ENCODE measurements around the gene CHID1.

CHID1 gene

DNA sequence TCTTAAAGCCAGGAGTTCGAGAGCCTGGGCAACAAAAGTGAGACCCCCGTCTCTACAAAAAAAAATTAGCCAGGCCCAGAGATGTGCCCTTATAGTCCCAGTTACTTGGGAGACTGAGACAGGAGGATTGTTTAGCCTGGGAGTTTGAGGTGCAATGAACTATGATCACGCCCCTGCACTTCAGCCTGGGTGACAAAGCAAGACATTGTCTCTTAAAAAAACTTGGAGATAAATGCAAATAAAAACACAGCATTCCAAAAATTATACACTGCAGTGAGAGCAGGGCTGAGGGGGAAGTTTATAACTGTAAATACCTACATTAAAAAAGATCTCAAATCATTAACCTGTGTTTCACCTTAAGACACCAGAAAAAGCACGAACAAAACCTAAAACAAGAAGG is 37.1 kb upstream of the CHID1 start:
- ChIA-PET POLR2A (no interaction called here), CTCF (interaction anchor here (1.4 to 3.1 kb wide), 2 partner anchors 8 to 25 kb away, joined by 5 to 8 read pairs; no protein-coding TSS in a partner anchor)
- no peak for TF ChIP-seq CTCF (IDR thresholded peaks at IDR 0.05; ENCODE audit: insufficient read depth, low read length, missing control alignments)
- H3K4me3 ChIP-seq (ENCODE audit: low read depth, low read length): no peak overlapping the region
- no peak for DNase-seq (ENCODE audit: low read depth, low spot score)

DNA sequence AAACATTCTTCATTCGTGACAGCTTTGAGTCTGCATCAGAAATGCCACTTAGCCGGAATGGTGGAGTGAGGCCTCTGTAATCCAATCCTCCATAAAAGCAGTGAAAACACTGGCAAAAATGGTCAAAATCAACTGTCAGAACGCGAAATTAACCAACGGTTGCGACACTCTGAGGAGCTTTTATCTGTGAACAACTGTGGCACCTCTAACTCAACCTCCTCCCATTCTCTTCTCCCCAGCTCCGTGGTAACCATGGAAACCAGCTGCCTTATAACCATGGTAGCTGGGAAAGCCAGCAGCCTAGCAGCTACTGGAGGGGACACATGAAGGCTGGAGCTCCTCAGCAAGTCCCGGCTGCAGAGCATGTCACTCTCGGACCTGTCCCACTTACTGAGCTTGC is 35.4 kb upstream of the CHID1 start:
- no peak for TF ChIP-seq CTCF (IDR thresholded peaks at IDR 0.05; ENCODE audit: insufficient read depth, low read length, missing control alignments)
- CTCF ChIA-PET: interaction anchor here (1.6 to 3.1 kb wide), 3 partner anchors 11 to 24 kb away, joined by 3 to 8 read pairs (median 8); partner anchors contain the start of gene AP2A2
- POLR2A ChIA-PET: no interaction called here
- no peak overlapping the region for H3K4me3 ChIP-seq (ENCODE audit: low read depth, low read length)
- DNase-seq (ENCODE audit: low read depth, low spot score): no peak

DNA sequence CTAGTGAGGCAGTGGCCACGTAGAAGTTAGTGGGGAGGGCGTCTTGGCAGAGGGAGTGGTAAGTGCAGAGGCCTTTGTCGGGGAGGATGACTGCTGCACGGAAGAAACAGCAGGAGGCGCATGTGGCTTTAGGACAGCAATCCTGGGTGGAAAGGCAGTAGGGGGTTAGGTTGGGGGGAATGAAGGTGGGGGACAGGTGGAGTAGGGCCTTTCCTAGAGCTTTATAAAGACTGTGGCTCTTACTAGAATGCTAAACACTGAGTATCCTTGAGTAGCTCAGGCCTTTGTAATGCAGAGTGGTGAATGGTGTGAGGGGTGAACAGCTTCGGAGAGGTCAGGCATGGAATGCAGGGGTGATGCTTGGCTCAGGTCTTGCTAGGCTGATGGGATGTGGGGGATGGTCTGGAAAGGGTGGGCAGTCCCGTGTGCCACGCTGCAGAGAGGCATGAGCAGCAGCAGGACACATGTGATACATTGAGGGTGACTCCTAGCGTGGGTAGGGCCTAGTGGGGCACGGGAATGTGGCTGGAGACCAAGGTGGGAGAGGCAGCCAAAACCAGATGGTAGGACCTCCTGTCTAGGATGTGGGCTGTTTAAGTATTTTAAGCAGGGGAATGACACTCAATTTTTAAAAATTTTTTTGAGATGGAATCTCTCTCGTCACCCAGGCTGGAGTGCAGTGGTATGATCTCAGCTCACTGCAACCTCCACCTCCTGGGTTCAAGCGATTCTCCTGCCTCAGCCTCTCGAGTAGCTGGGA is 34.3 kb upstream of the CHID1 start:
- no peak overlapping the region for H3K4me3 ChIP-seq (ENCODE audit: low read depth, low read length)
- no peak for DNase-seq (ENCODE audit: low read depth, low spot score)
- CTCF ChIA-PET: interaction anchor here (0.9 to 3.1 kb wide), 6 partner anchors 12 to 110 kb away, joined by 3 to 8 read pairs (median 4); partner anchors contain the start of gene AP2A2
- TF ChIP-seq CTCF (IDR thresholded peaks at IDR 0.05; ENCODE audit: insufficient read depth, low read length, missing control alignments): no peak
- POLR2A ChIA-PET: no interaction called here

GRCh38 chr11:942823-943222 is 32.2 kb upstream of the CHID1 start:
- no peak for DNase-seq (ENCODE audit: low read depth, low spot score)
- H3K4me3 ChIP-seq (ENCODE audit: low read depth, low read length): no peak overlapping the region
- ChIA-PET POLR2A (no interaction called here), CTCF (interaction anchor here (0.8 to 5.5 kb wide), 3 partner anchors 9 to 17 kb away, joined by 3 to 38 read pairs (median 3); partner anchors contain the start of gene AP2A2)
- TF ChIP-seq CTCF (IDR thresholded peaks at IDR 0.05; ENCODE audit: insufficient read depth, low read length, missing control alignments): no peak

GRCh38 chr11:940496-941135 is 30.0 kb upstream of the CHID1 start:
- ChIA-PET POLR2A (no interaction called here), CTCF (interaction anchor here (0.9 to 5.5 kb wide), 2 partner anchors 12 to 15 kb away, joined by 3 to 38 read pairs; partner anchors contain the start of gene AP2A2)
- TF ChIP-seq CTCF (IDR thresholded peaks at IDR 0.05; ENCODE audit: insufficient read depth, low read length, missing control alignments): no peak
- DNase-seq (ENCODE audit: low read depth, low spot score): no peak
- H3K4me3 ChIP-seq (ENCODE audit: low read depth, low read length): no peak overlapping the region

- no peak for DNase-seq (ENCODE audit: low read depth, low spot score)
- no peak overlapping the region for H3K4me3 ChIP-seq (ENCODE audit: low read depth, low read length)
- no peak for TF ChIP-seq CTCF (IDR thresholded peaks at IDR 0.05; ENCODE audit: insufficient read depth, low read length, missing control alignments)
- CTCF ChIA-PET: interaction anchor here (1.0 to 2.0 kb wide), 2 partner anchors 9 to 13 kb away, joined by 3 to 8 read pairs; no protein-coding TSS in a partner anchor
- POLR2A ChIA-PET: no interaction called here
Measured at GRCh38 chr11:937841-938261, 27.2 kb upstream of the CHID1 start.
